Stimulated activated CD4-positive, alpha-beta T cell treated with anti-CD3 and anti-CD28 coated beads, Interleukin-15, amount 100 ng/mL, for 1 hour (primary cell): ENCODE measurements around the gene CCDC175.

Experiments
- DNase-seq, 2 donors: peaks; one replicate each; pipeline ENCODE4 v3.0.0-alpha.2; 2020; ENCODE audit warnings: low read depth in 1 of 2, low spot score in 1 of 2

The CCDC175 gene

GRCh38 chr14:59482541-59483331 is 93.9 kb downstream of the CCDC175 start:
- DNase-seq: no peak

GRCh38 chr14:59481871-59482540 is 94.6 kb downstream of the CCDC175 start:
- DNase-seq: no peak

- DNase-seq: no peak
These were observed 95.2 kb downstream of the CCDC175 start for GRCh38 chr14:59481407-59481806.

GRCh38 chr14:59480166-59480565 is 96.4 kb downstream of the CCDC175 start:
- no peak for DNase-seq

GRCh38 chr14:59478540-59478939 is 98.1 kb downstream of the CCDC175 start:
- DNase-seq: no peak

GRCh38 chr14:59475709-59476108 is 100.9 kb downstream of the CCDC175 start:
- no peak for DNase-seq

GRCh38 chr14:59474172-59474571 is 102.4 kb downstream of the CCDC175 start:
- DNase-seq: no peak

- DNase-seq: peak in 1 of 2 donors; percentile 6
These were observed 111.1 kb downstream of the CCDC175 start, which contains the start of gene GPR135 for GRCh38 chr14:59465316-59466135. Gene GPR135, minus strand, starts transcription at chr14:59465380. Its CDS starts 154 bp downstream, at chr14:59465226.

GRCh38 chr14:59464486-59465315 is 111.9 kb downstream of the CCDC175 start:
- peak; percentile 19 to 26 for DNase-seq

GRCh38 chr14:59463787-59464485 is 112.7 kb downstream of the CCDC175 start:
- DNase-seq: peak in 1 of 2 donors; percentile 26

- DNase-seq: no peak
These were observed 114.7 kb downstream of the CCDC175 start for GRCh38 chr14:59461891-59462290.

GRCh38 chr14:59460378-59460777 is 116.2 kb downstream of the CCDC175 start:
- DNase-seq: no peak

- no peak for DNase-seq
These were observed 118.1 kb downstream of the CCDC175 start for GRCh38 chr14:59458486-59458885.

- DNase-seq: no peak
These were observed 121.2 kb downstream of the CCDC175 start for GRCh38 chr14:59455411-59455810.
